ENCODE results near the gene GABBR2.

The GABBR2 gene

GRCh38 chr9:98363644-98364043 is 345.1 kb downstream of the GABBR2 start:
- no peak for FAIRE-seq

GRCh38 chr9:98362624-98363252 is 346.0 kb downstream of the GABBR2 start:
- FAIRE-seq: no peak

- no peak for FAIRE-seq
Measured at GRCh38 chr9:98361645-98362044, 347.1 kb downstream of the GABBR2 start.

- FAIRE-seq: no peak
Measured at GRCh38 chr9:98360176-98360708, 348.5 kb downstream of the GABBR2 start.

GRCh38 chr9:98359569-98359968 is 349.2 kb downstream of the GABBR2 start:
- no peak for FAIRE-seq

GRCh38 chr9:98357921-98358535 is 350.7 kb downstream of the GABBR2 start:
- FAIRE-seq: no peak

- no peak for FAIRE-seq
Measured at GRCh38 chr9:98356953-98357690, 351.6 kb downstream of the GABBR2 start.

GRCh38 chr9:98356326-98356725 is 352.4 kb downstream of the GABBR2 start:
- FAIRE-seq: no peak

GRCh38 chr9:98351370-98351769 is 357.4 kb downstream of the GABBR2 start:
- FAIRE-seq: no peak

- FAIRE-seq: no peak
Measured at GRCh38 chr9:98347642-98348041, 361.1 kb downstream of the GABBR2 start.

- no peak for FAIRE-seq
Measured at GRCh38 chr9:98345011-98345410, 363.7 kb downstream of the GABBR2 start.

- no peak for FAIRE-seq
Measured at GRCh38 chr9:98344581-98344980, 364.2 kb downstream of the GABBR2 start.

- FAIRE-seq: no peak
Measured at GRCh38 chr9:98342820-98343210, 365.9 kb downstream of the GABBR2 start.

GRCh38 chr9:98342098-98342819 is 366.5 kb downstream of the GABBR2 start:
- FAIRE-seq: no peak

- no peak for FAIRE-seq
Measured at GRCh38 chr9:98341157-98342097, 367.3 kb downstream of the GABBR2 start.

- FAIRE-seq: no peak
Measured at GRCh38 chr9:98339987-98340800, 368.5 kb downstream of the GABBR2 start.

GRCh38 chr9:98335661-98336060 is 373.1 kb downstream of the GABBR2 start:
- FAIRE-seq: no peak

GRCh38 chr9:98334796-98335195 is 373.9 kb downstream of the GABBR2 start:
- FAIRE-seq: no peak

GRCh38 chr9:98333703-98334582 is 374.8 kb downstream of the GABBR2 start:
- no peak for FAIRE-seq

GRCh38 chr9:98332405-98332831 is 376.3 kb downstream of the GABBR2 start:
- FAIRE-seq: no peak

All from TTC549 (cell line).